Neutrophil (primary cell): ENCODE data around the gene RNPEP.
A peak's percentile ranks its signal among the peaks of the same experiment; 100 is the strongest.

Experiments used
- H3K27ac ChIP-seq: fragments of 200-600 bp; sonication (generic); 2 replicates; pipeline ENCODE4 v1.5.1; 2016; ENCODE audit warnings: mild to moderate bottlenecking, moderate library complexity
- H3K27me3 ChIP-seq: fragments of 200-600 bp; sonication (generic); 2 replicates; pipeline ENCODE4 v1.6.0; 2016; ENCODE audit warnings: mild to moderate bottlenecking
- H3K36me3 ChIP-seq: fragments of 200-600 bp; sonication (generic); 2 replicates; pipeline ENCODE4 v1.5.1; 2017
- H3K4me1 ChIP-seq, 2 experiments: fragments of 200-600 bp in 1 of 2; sonication (generic) in 1 of 2; 1 replicate in 1 of 2; 2 replicates in 1 of 2; pipeline versions ENCODE4 v1.5.1 to v1.6.1; 2013 to 2016; ENCODE audit warnings: low read depth in 1 of 2, low read length in 1 of 2, mild to moderate bottlenecking in 1 of 2, moderate library complexity in 1 of 2; ENCODE audit not compliant: control insufficient read depth in 1 of 2, insufficient read depth in 1 of 2
- H3K4me3 ChIP-seq, 2 experiments: fragments of 200-600 bp in 1 of 2; sonication (generic) in 1 of 2; 1 replicate in 1 of 2; 2 replicates in 1 of 2; pipeline ENCODE4 v1.5.1; 2013 to 2016; ENCODE audit warnings: low read depth in 1 of 2, low read length in 1 of 2, mild to moderate bottlenecking in 1 of 2, moderate library complexity in 1 of 2
- H3K9me3 ChIP-seq: fragments of 200-600 bp; sonication (generic); 2 replicates; pipeline ENCODE4 v1.5.1; 2016
- TF ChIP-seq, protein P1 (sequence below): fragments of 200-600 bp; sonication (generic); IDR thresholded peaks from 2 replicates; pipeline ENCODE4 v1.5.1; 2016; ENCODE audit warnings: antibody characterized with exemption

The RNPEP gene

DNA sequence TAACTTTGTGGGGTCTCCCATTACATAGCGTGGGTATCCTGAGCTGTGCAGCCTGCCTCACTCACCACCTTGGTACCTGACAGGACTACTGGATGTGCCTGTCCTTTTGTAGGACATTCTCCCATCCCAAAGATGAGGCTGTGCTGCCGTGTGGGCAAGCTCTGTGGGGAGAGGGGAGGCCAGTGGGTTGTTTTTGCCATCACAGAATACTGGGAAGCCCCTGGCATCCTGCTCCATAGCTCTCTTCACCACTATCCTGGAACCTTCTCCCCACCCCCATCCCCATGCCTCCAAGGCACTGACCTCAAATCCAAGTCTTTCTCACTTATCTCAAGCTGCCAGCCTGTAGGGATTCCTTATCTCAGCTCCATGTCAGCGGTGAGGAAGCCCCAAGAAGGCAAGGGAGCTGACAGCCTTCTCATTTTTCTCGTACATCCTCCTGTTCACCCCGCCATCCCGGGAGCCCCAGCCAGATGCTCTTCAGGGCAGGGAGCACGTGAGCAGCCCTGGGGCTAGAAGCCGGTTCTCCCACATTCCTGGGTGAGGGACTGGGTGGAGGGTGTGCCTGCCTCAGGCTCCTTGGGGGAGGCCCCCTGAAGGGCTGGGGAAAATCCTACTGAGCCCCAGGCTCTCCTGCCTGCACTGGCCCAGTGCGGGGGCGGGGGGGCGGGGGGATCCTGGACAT, 25.5 kb downstream of the RNPEP start:
- H3K4me1 ChIP-seq = no peaks in the 10 kb centered on the region
- H3K27ac ChIP-seq = no peak overlapping the region
- H3K36me3 ChIP-seq = peaks cover 54% of the 10 kb centered on the region
- H3K9me3 ChIP-seq = no peaks in the 10 kb centered on the region
- H3K27me3 ChIP-seq = no peaks in the 10 kb centered on the region
- no peak overlapping the region for H3K4me3 ChIP-seq
- TF ChIP-seq, protein P1, sequence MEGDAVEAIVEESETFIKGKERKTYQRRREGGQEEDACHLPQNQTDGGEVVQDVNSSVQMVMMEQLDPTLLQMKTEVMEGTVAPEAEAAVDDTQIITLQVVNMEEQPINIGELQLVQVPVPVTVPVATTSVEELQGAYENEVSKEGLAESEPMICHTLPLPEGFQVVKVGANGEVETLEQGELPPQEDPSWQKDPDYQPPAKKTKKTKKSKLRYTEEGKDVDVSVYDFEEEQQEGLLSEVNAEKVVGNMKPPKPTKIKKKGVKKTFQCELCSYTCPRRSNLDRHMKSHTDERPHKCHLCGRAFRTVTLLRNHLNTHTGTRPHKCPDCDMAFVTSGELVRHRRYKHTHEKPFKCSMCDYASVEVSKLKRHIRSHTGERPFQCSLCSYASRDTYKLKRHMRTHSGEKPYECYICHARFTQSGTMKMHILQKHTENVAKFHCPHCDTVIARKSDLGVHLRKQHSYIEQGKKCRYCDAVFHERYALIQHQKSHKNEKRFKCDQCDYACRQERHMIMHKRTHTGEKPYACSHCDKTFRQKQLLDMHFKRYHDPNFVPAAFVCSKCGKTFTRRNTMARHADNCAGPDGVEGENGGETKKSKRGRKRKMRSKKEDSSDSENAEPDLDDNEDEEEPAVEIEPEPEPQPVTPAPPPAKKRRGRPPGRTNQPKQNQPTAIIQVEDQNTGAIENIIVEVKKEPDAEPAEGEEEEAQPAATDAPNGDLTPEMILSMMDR = no peak

DNA sequence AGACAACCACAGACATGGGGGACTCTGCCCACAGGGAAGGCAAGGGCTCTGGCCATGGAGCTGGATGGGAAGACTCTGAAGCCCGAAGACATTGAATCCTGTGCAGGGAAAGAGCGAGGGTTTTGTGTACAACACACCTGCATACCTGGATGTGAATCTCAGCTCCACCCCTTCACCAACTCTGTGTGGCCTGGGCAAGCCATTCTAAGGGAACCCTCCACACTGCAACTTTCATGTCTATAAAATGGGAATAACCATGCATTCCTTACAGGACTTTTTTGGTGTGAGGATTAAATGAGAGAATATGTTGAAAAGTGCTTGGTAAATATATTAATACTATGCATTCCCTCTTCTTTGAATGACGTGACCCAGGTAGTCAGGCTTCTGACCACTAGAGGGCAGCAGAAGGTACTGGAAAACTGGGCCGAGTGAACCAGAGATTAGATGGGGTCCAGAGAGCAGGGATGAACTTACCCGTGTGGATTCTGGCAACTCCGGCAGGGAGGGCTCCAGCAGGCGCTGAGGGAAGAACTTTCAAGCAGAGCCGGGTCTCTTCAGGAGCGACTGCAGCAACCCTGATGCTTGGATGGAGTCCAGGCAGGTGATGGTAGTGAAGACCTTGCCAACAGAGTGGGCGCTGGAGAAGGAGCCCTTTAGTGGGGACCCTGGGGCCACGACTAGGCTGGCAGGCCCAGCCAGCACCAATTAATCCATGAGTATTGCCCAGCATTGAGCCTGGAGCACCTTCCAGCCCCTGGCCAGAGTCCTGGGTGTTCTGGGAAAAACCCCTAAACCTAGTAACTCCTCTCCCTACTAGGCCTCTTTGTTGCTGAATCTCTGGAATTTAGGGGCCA, 27.1 kb downstream of the RNPEP start:
- Histone ChIP-seq H3K4me1 (no peaks in the 10 kb centered on the region), H3K27me3 (no peaks in the 10 kb centered on the region), H3K27ac (no peak overlapping the region), H3K4me3 (no peak overlapping the region), H3K36me3 (peaks cover 38% of the 10 kb centered on the region), H3K9me3 (no peaks in the 10 kb centered on the region)
- TF ChIP-seq, protein P1 = peak; percentile 68

DNA sequence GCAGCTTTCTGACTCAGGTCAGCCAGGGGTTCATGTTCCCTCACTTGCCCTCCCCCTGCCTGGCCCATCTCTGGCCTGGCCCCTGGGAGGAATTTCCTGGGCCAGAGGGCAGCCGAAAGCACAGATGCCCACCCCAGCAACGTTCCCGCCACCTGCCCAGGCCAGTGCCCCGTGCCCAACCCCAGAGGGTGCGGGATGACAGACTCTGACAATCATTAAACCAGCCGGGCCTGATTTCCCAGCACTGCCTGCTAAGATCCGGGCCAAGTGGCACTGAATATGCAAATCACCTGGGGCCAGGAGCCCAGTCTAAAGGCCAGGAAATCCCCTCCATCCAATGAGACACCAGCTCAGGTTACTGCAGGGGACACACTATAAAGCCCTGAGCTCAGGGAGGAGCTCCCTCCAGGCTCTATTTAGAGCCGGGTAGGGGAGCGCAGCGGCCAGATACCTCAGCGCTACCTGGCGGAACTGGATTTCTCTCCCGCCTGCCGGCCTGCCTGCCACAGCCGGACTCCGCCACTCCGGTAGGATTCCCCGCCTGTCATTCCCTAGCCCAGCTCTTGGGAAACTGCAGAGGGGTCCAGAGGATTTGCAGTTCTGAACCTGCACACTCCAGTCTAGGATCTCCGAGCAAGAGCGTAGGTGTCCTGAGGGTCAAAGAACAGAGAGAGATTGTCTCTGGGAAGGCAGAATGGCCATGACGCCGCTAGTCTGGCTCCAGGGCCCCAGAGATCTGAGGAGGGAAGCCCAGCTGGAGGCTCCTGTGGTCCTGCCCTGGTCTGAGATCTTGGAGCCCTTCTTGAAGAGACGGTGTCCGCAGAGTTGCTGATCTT, 27.9 kb downstream of the RNPEP start, which contains the start of gene ELF3:
TSS of gene ELF3 (plus strand) at position 408 of the 836 bp plus-strand sequence. CDS start 550 bp downstream, outside the sequence.
- H3K27me3 ChIP-seq = no peaks in the 10 kb centered on the region
- no peak within 1 kb of the TSS for H3K27ac ChIP-seq
- no peaks in the 10 kb centered on the region for H3K4me1 ChIP-seq
- H3K4me3 ChIP-seq = no peak within 1 kb of the TSS
- peaks cover 29% of the 10 kb centered on the region for H3K36me3 ChIP-seq
- H3K9me3 ChIP-seq = no peaks in the 10 kb centered on the region
- TF ChIP-seq, protein P1 = no peak

DNA sequence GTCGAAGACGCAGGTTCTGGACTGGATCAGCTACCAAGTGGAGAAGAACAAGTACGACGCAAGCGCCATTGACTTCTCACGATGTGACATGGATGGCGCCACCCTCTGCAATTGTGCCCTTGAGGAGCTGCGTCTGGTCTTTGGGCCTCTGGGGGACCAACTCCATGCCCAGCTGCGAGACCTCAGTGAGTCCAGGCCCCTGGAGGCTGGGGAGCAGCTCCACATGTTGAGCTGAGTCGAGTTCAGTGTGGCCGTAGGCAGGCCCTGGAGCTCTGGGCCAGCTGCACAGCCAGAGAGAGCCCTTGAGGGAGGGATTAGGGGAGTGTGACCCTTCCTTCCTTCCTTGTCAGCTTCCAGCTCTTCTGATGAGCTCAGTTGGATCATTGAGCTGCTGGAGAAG, 29.5 kb downstream of the RNPEP start:
- no peak overlapping the region for H3K27ac ChIP-seq
- no peaks in the 10 kb centered on the region for H3K9me3 ChIP-seq
- H3K27me3 ChIP-seq = no peaks in the 10 kb centered on the region
- H3K4me1 ChIP-seq = no peaks in the 10 kb centered on the region
- no peak overlapping the region for H3K4me3 ChIP-seq
- H3K36me3 ChIP-seq = peaks cover 15% of the 10 kb centered on the region
- TF ChIP-seq, protein P1 = no peak
